NCI-H446 treated with DMSO at 0.1 percent for 48 hours (cell line): ENCODE measurements around the gene GALM.

Experiments used
- DNase-seq: peaks from one replicate; lab custom pipeline; 2025; lab: John Stamatoyannopoulos, UW

GALM gene

GRCh38 chr2:38771632-38772031 lies 105.7 kb downstream of the GALM start:
- DNase-seq: no peak

- DNase-seq: no peak
These were observed 109.4 kb downstream of the GALM start for GRCh38 chr2:38775097-38775920.

GRCh38 chr2:38775921-38776225 lies 110.0 kb downstream of the GALM start:
- no peak for DNase-seq

GRCh38 chr2:38776531-38776930 lies 110.6 kb downstream of the GALM start:
- no peak for DNase-seq

- no peak for DNase-seq
These were observed 112.8 kb downstream of the GALM start for GRCh38 chr2:38778687-38779082.

GRCh38 chr2:38783586-38783985 lies 117.7 kb downstream of the GALM start:
- DNase-seq: no peak
